Uterus (tissue), 4 donors: ENCODE data around the gene CPNE7. TPM values are rescaled to one million over a fixed set of nuclear protein-coding genes. Genes with fewer than 3 reads are reported as not detected.

Experiments used
- DNase-seq, 2 donors: peaks; one replicate each; pipeline ENCODE4 v3.0.0-alpha.2; 2019 to 2020
- H3K27ac ChIP-seq, 2 donors: fragments of 200-600 bp; sonication (generic); 1 replicate in 1 of 2; 2 replicates in 1 of 2; pipeline ENCODE4 v1.5.1; 2016 to 2018
- H3K27me3 ChIP-seq, 2 donors: fragments of 200-600 bp; sonication (generic); one replicate each; pipeline ENCODE4 v1.5.1; 2018 to 2019; ENCODE audit warnings: control low read depth in 1 of 2
- H3K36me3 ChIP-seq, 2 donors: fragments of 200-600 bp; sonication (generic); one replicate each; pipeline ENCODE4 v1.5.1; 2019; ENCODE audit warnings: control low read depth in 1 of 2
- H3K4me1 ChIP-seq, 2 donors: fragments of 200-600 bp; sonication (generic); one replicate each; pipeline ENCODE4 v1.5.1; 2018 to 2019; ENCODE audit warnings: control low read depth in 1 of 2
- H3K4me3 ChIP-seq, 2 donors: fragments of 200-600 bp; sonication (generic); 1 replicate in 1 of 2; 2 replicates in 1 of 2; pipeline ENCODE4 v1.5.1; 2018 to 2019; ENCODE audit warnings: mild to moderate bottlenecking in 1 of 2
- H3K9me3 ChIP-seq, 2 donors: fragments of 200-600 bp; sonication (generic); one replicate each; pipeline ENCODE4 v1.5.1; 2019; ENCODE audit warnings: control low read depth in 1 of 2
- CTCF ChIP-seq, 4 experiments: fragments of 200-600 bp in 2 of 4; fragments of 450-650 bp in 2 of 4; sonication (generic) in 2 of 4; IDR thresholded peaks; one replicate each; pipeline ENCODE4 v1.5.1; 2016 to 2019; ENCODE audit warnings: antibody characterized with exemption in 4 of 4, mild to moderate bottlenecking in 2 of 4, moderate library complexity in 1 of 4
- POLR2A ChIP-seq, 2 donors: fragments of 450-650 bp; IDR thresholded peaks; one replicate each; pipeline ENCODE4 v1.6.1; 2016; ENCODE audit warnings: antibody characterized with exemption in 2 of 2, mild to moderate bottlenecking in 1 of 2, moderate library complexity in 1 of 2
- intact Hi-C: fragments of 100-400 bp; cut with DNase I; formaldehyde crosslinking; loops from one replicate; pipeline ENCODE4 v1.15.1; 2023; ENCODE audit warnings: low total_unique reads
- total RNA-seq, 4 donors: library from RNA; depleted of rRNA in 3 of 4; stranded (reverse); fragments of >200 nt in 3 of 4; gene quantifications; one replicate each; pipeline versions ENCODE4 v1.1.0 to v1.2.4, GENCODE V29; 2014 to 2023
- donor health status: DM: yes; HTN: yes; CAD: no.

CPNE7 gene
- total RNA-seq, 4 donors from 2014 or later: 0.14 to 0.85 TPM; not detected in 2

- Histone ChIP-seq H3K4me3 (no peak overlapping the region), H3K27ac (no peak overlapping the region), H3K4me1 (no peaks in the 10 kb centered on the region), H3K9me3 (no peaks in the 10 kb centered on the region), H3K36me3 (no peaks in the 10 kb centered on the region), H3K27me3 (no peaks in the 10 kb centered on the region)
- intact Hi-C loops: no loop called here
- no peak for DNase-seq
- TF ChIP-seq CTCF (IDR thresholded peaks at IDR 0.05) (peak in 3 of 4 experiments; percentile 30 to 41 (median 40)), POLR2A (IDR thresholded peaks at IDR 0.05) (no peak)
These were observed 40.1 kb downstream of the CPNE7 start for GRCh38 chr16:89615596-89616090.

GRCh38 chr16:89616623-89617022 is 41.1 kb downstream of the CPNE7 start:
- Histone ChIP-seq H3K27ac (no peak overlapping the region), H3K4me1 (no peaks in the 10 kb centered on the region), H3K36me3 (no peaks in the 10 kb centered on the region), H3K27me3 (no peaks in the 10 kb centered on the region), H3K9me3 (no peaks in the 10 kb centered on the region), H3K4me3 (no peak overlapping the region)
- DNase-seq: no peak
- TF ChIP-seq CTCF (IDR thresholded peaks at IDR 0.05) (no peak), POLR2A (IDR thresholded peaks at IDR 0.05) (no peak)
- intact Hi-C loops: no loop called here

GRCh38 chr16:89617036-89617435 is 41.5 kb downstream of the CPNE7 start:
- Histone ChIP-seq H3K36me3 (no peaks in the 10 kb centered on the region), H3K4me1 (no peaks in the 10 kb centered on the region), H3K4me3 (no peak overlapping the region), H3K27me3 (no peaks in the 10 kb centered on the region), H3K9me3 (no peaks in the 10 kb centered on the region), H3K27ac (no peak overlapping the region)
- intact Hi-C loops: no loop called here
- TF ChIP-seq CTCF (IDR thresholded peaks at IDR 0.05): no peak
- TF ChIP-seq POLR2A (IDR thresholded peaks at IDR 0.05): no peak
- no peak for DNase-seq

- DNase-seq: no peak
- Histone ChIP-seq H3K27ac (no peak overlapping the region), H3K9me3 (no peaks in the 10 kb centered on the region), H3K27me3 (no peaks in the 10 kb centered on the region), H3K4me3 (no peak overlapping the region), H3K4me1 (no peaks in the 10 kb centered on the region), H3K36me3 (no peaks in the 10 kb centered on the region)
- intact Hi-C loops: no loop called here
- TF ChIP-seq CTCF (IDR thresholded peaks at IDR 0.05) (no peak), POLR2A (IDR thresholded peaks at IDR 0.05) (no peak)
These were observed 42.8 kb downstream of the CPNE7 start for GRCh38 chr16:89618109-89618998.

GRCh38 chr16:89619840-89620239 is 44.3 kb downstream of the CPNE7 start:
- Histone ChIP-seq H3K27ac (no peak overlapping the region), H3K4me1 (no peaks in the 10 kb centered on the region), H3K27me3 (no peaks in the 10 kb centered on the region), H3K36me3 (no peaks in the 10 kb centered on the region), H3K4me3 (no peak overlapping the region), H3K9me3 (no peaks in the 10 kb centered on the region)
- intact Hi-C loops: no loop called here
- no peak for DNase-seq
- TF ChIP-seq POLR2A (IDR thresholded peaks at IDR 0.05) (no peak), CTCF (IDR thresholded peaks at IDR 0.05) (no peak)
